PC-3 (cell line): ENCODE results near the gene BMP2K.

ENCODE experiments used
- CTCF ChIP-seq: fragments of 300-600 bp; sonication (generic); conservative IDR thresholded peaks from 2 replicates; pipeline ENCODE4 v1.5.1; 2017; ENCODE audit warnings: antibody characterized with exemption, low read depth, mild to moderate bottlenecking, low read length
- EZH2phosphoT487 ChIP-seq: fragments of 300-600 bp; sonication (generic); IDR thresholded peaks from 2 replicates; pipeline ENCODE4 v1.6.1; 2018; ENCODE audit warnings: mild to moderate bottlenecking, antibody characterized with exemption, low read length, borderline replicate concordance

GRCh38 chr4:78811034-78811433 is 34.9 kb downstream of the BMP2K start:
- TF ChIP-seq CTCF (no peak), EZH2phosphoT487 (no peak)
